A673 (cell line): ENCODE results near the gene COG2.

Experiments
- EZH2 ChIP-seq: fragments of 200-600 bp; sonication (generic); IDR thresholded peaks from 2 replicates; pipeline ENCODE4 v1.6.1; 2017; ENCODE audit warnings: borderline replicate concordance, low read depth, mild to moderate bottlenecking, mixed read lengths, antibody characterized with exemption, low read length; ENCODE audit not compliant: poor library complexity, severe bottlenecking
- TF ChIP-seq, protein P1 (sequence below): fragments of 300-800, 200-600 bp; sonication (generic); conservative IDR thresholded peaks from 2 replicates; pipeline ENCODE4 v1.5.1; 2017; ENCODE audit warnings: low read depth, mild to moderate bottlenecking, antibody characterized with exemption, low read length, moderate library complexity, mixed read lengths

DNA sequence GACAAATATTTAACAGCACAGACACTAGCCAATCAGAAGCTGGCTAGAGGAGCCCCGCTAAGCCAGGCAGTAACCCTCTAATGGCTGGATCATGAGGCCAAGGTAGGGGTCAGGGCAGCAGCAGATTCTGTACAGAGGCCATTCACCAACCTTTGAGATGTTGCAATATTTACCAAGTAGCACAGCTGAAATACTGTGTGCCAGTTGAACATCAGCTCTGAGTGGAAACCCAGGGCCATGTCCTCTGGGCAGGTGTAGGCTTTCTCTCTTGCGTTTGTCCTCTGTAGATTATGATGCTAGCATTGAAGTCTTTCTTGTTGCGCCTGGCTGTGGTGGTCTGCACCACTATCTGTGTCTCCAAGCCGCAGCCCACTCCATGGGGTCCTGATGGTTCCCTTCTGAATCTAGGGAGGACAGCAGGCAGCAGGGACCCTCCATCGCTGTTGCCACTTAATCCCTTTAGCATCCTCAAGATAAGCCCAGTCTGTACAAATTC lies 2.5 kb upstream of the COG2 start:
- TF ChIP-seq, protein P1, sequence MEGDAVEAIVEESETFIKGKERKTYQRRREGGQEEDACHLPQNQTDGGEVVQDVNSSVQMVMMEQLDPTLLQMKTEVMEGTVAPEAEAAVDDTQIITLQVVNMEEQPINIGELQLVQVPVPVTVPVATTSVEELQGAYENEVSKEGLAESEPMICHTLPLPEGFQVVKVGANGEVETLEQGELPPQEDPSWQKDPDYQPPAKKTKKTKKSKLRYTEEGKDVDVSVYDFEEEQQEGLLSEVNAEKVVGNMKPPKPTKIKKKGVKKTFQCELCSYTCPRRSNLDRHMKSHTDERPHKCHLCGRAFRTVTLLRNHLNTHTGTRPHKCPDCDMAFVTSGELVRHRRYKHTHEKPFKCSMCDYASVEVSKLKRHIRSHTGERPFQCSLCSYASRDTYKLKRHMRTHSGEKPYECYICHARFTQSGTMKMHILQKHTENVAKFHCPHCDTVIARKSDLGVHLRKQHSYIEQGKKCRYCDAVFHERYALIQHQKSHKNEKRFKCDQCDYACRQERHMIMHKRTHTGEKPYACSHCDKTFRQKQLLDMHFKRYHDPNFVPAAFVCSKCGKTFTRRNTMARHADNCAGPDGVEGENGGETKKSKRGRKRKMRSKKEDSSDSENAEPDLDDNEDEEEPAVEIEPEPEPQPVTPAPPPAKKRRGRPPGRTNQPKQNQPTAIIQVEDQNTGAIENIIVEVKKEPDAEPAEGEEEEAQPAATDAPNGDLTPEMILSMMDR: no peak
- no peak for TF ChIP-seq EZH2
